Kasumi-1 (cell line): ENCODE measurements around the gene SFXN3.

Source experiments
- DNase-seq, 2 experiments: peaks; one replicate each; lab custom pipeline; 2025; lab: John Stamatoyannopoulos, UW

SFXN3 gene

DNA sequence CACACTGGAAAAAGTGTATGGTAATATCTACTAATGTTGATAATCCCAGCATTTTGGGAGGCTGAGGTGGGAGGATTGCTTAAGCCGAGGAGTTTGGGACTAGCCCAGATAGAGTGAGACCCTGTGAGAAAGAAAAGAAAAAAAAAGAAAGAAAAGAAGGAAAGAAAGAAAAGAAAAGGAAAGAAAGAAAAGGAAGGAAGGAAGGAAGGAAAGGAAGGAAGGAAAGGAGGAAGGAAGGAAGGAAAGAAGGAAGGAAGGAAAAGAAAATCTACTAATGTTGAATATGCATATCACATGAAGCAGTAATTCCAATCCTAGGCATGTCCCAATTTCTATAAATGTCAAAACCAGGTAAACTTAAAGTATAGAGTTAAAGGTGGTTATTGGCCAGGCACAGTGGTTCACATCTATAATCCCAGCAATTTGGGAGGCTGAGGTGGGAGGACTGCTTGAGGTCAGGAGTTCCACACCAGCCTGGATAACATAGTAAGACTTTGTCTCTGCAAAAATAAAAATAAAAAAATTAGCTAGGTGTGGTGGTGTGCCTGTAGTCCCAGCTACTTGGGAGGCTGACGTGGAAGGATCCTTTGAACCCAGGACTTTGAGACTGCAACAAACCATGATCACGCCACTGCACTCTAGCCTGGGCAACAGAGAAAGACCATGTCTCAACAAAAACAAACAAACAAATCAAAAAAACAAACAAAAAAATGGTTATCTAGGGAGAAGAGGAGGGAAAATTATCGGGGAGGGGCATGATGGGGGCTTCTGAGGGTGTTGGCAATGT, 25.5 kb downstream of the SFXN3 start:
- DNase-seq: no peak

GRCh38 chr10:101060036-101060950, 29.3 kb downstream of the SFXN3 start:
- DNase-seq: peak; percentile 98 to 99

- DNase-seq: peak; percentile 91 to 95
Observed at GRCh38 chr10:101060951-101061623, 30.1 kb downstream of the SFXN3 start.

DNA sequence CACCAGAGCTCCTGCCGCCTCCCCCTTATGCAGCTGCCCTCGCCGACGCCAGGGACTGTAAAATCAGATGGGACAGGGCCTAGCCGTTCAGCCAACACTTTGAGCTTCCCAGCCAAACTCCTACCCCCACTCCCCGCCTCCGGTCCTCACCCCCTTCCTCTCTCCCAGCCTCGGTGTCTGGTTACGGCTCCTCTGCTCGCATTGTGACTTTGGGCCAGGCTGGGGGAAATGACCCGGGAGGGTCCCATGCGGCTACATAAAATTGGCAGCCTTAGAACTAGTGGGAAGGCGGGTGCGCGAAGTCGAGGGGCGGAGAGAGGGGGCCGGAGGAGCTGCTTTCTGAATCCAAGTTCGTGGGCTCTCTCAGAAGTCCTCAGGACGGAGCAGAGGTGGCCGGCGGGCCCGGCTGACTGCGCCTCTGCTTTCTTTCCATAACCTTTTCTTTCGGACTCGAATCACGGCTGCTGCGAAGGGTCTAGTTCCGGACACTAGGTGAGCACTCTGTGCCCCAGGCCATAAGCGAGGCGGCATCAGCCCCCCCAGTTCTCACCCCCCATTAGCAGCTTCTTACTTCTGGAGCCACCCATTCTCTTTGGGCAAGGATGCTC, 30.7 kb downstream of the SFXN3 start, which contains the start of gene KAZALD1:
TSS of gene KAZALD1 (plus strand) at position 366 of the 608 bp plus-strand sequence. CDS start 604 bp downstream, outside the sequence.
- DNase-seq: peak; percentile 85 to 88

GRCh38 chr10:101062232-101063049, 31.4 kb downstream of the SFXN3 start:
- DNase-seq: peak; percentile 35 to 42

- DNase-seq: peak in 1 of 2 experiments; percentile 52
Observed at GRCh38 chr10:101063050-101063525, 32.1 kb downstream of the SFXN3 start.

- DNase-seq: peak; percentile 46 to 53
Observed at GRCh38 chr10:101063548-101064414, 32.7 kb downstream of the SFXN3 start.

GRCh38 chr10:101064415-101065030, 33.5 kb downstream of the SFXN3 start:
- no peak for DNase-seq

DNA sequence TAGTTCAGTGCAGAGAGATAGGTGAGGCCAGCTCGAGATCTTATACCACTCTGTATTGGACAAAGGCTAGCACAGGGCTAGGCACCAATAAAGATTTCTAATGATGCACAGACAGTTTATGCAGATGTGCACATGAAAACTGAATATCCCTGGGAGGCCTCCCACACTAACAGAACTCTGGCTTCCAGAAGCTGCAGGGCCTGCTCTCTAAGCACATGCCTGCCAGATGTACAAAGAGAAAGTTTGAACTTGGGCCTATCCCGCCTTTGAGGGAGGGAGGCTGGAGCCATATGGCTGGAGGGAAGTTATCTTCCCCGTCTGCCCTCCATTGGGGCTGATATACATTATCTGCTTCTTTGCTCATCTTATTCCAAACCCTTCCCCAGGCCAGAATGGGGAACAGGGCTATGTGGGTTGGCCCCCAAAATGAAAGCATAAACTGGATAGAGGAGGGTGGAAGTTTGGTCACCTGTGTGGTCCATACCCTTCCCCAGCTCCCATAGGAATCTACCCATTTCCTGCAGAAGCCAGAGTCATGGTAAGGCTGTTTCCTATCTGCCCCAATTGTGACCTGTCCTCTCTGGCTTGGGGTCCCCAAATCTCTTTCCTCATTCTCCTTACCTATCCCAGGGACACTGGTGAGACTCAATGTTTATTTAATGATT, 34.6 kb downstream of the SFXN3 start:
- no peak for DNase-seq

GRCh38 chr10:101066146-101066895, 35.3 kb downstream of the SFXN3 start:
- no peak for DNase-seq

DNA sequence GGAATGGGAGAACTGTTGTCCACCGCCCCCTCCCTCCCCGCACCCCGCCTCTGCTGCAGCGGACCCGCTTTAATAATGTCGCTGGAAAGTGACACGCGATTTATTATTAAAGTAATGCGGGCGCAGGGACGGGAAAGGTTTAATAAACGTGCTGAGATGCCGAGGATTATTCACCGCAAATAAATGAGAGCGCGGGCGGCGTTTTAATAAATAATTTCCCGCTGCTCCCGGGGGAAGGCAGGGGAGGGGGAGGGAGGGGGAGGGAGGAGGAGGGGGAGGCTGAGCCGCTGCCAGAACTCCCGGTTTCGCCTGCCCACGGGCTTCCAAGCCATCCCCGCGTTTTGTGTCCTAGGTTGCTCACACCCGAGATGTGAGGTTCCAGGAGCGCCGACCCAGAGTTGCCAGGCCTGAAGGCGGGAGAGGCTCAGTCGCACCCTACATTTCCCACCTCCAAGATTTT, 35.9 kb downstream of the SFXN3 start:
- no peak for DNase-seq

DNA sequence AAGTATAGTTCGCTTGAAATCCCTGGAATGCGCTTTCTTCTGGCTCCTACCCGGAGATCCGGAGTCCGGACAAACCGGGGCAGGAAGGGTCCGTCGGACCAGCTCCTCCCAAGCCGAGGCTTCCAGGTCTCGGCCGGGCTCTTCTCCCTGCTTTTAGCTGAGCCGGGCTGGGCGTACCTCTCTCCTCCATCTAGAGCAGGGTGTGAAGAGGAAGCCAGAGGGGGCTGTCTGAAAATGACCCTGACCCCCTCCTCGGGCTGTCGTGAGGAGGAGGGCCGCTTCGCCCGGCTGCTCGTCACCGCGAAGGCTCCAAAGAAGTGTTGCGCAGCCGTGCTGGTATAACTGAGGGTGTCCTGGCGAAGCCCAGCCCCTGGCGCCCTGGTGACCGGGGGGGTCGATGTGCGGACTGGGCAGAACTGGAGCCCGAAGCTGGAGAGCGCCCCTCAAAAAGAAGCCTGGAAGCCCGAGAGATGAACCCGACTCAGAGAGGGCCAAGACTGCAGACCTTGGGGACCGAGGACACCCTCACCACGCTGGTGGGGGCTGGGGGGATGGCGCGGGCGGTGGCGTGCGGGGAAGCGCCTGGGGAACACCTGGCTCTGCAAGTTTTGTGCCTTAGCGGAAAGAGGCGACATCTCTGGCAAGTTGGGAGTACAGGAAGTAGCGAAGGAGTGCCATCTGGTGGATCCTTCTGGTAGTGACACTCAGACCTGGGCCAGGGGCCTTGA, 36.5 kb downstream of the SFXN3 start:
- peak; percentile 92 to 96 for DNase-seq

- DNase-seq: no peak
Observed at GRCh38 chr10:101069441-101069840, 38.4 kb downstream of the SFXN3 start.

- no peak for DNase-seq
Observed at GRCh38 chr10:101070098-101070497, 39.1 kb downstream of the SFXN3 start.

GRCh38 chr10:101071267-101071884, 40.3 kb downstream of the SFXN3 start:
- DNase-seq: peak; percentile 92 to 94

- DNase-seq: no peak
Observed at GRCh38 chr10:101071885-101072433, 40.9 kb downstream of the SFXN3 start.
